Adrenal gland (tissue), 12 donors: ENCODE measurements around the gene TEDC2. TPM values are rescaled to one million over a fixed set of nuclear protein-coding genes. Genes with fewer than 3 reads are reported as not detected.

Source experiments
- DNase-seq, 7 donors: peaks; one replicate each; pipeline ENCODE4 v3.0.0-alpha.2; 2019 to 2020
- H3K27ac ChIP-seq, 5 donors: fragments of 200-600 bp; sonication (generic) in 4 of 5; 1 replicate in 3 of 5; 2 replicates in 2 of 5; pipeline versions ENCODE4 v1.5.1 to v1.8.0; 2016 to 2020; ENCODE audit warnings: mild to moderate bottlenecking in 1 of 5
- H3K27me3 ChIP-seq: fragments of 200-600 bp; 2 replicates; pipeline ENCODE4 v1.8.0; 2021
- H3K36me3 ChIP-seq, 2 donors: fragments of 200-600 bp; replicated peaks in 1 of 2; 1 replicate in 1 of 2; 2 replicates in 1 of 2; pipeline versions ENCODE4 v1.5.1 to v1.8.0; 2018 to 2022
- H3K4me1 ChIP-seq, 2 donors: fragments of 200-600 bp; replicated peaks in 1 of 2; 1 replicate in 1 of 2; 2 replicates in 1 of 2; pipeline versions ENCODE4 v1.5.1 to v1.8.0; 2018 to 2021
- H3K4me3 ChIP-seq, 4 donors: fragments of 200-600 bp; sonication (generic) in 3 of 4; one replicate each; pipeline ENCODE4 v1.5.1; 2016 to 2018
- H3K9me3 ChIP-seq, 3 donors: fragments of 200-600 bp; sonication (generic) in 1 of 3; replicated peaks in 1 of 3; 1 replicate in 2 of 3; 2 replicates in 1 of 3; pipeline versions ENCODE4 v1.5.1 to v1.8.0; 2016 to 2021
- CTCF ChIP-seq, 6 experiments: fragments of 450-650 bp in 4 of 6; fragments of 200-600 bp in 2 of 6; sonication (generic) in 1 of 6; IDR thresholded peaks; 1 replicate in 5 of 6; 2 replicates in 1 of 6; pipeline versions ENCODE4 v1.5.1 to v1.8.0; 2016 to 2021; ENCODE audit warnings: antibody characterized with exemption in 6 of 6, mild to moderate bottlenecking in 2 of 6, moderate library complexity in 1 of 6
- POLR2A ChIP-seq, 2 donors: fragments of 450-650 bp; IDR thresholded peaks; one replicate each; pipeline ENCODE4 v1.6.1; 2017; ENCODE audit warnings: antibody characterized with exemption in 2 of 2, mild to moderate bottlenecking in 2 of 2, moderate library complexity in 1 of 2
- WGBS, 4 donors: extraction: QIAGEN DNeasy Blood & Tissue Kit in 2 of 4; methylation state at CpG; one replicate each; pipeline versions ENCODE4 v1.1.5 to v1.1.7; 2013 to 2017; 5-methylcytosine and 5-hydroxymethylcytosine counted together
- intact Hi-C, 2 donors: fragments of 100-400 bp; cut with DNase I; formaldehyde crosslinking; loops; one replicate each; pipeline versions ENCODE4 v1.14.1 to v1.15.0; 2022 to 2023
- polyA plus RNA-seq, 3 donors: library from polyadenylated mRNA; stranded (reverse); fragments of 200-250 nt in 2 of 3; fragments of 350-450 nt in 1 of 3; fragmentation: Illumina TruSeq in 1 of 3; extraction: RNeasy Lipid Tissue Mini Kit (QIAGEN cat#74804) in 1 of 3; gene quantifications; one replicate each; pipeline ENCODE4 v1.2.3, GENCODE V29; 2013 to 2014
- total RNA-seq, 9 donors: library from RNA; depleted of rRNA in 4 of 9; stranded (reverse); fragments of >200 nt in 4 of 9; fragments of 120-200 nt in 1 of 9; fragmentation: NEBNext Ultra II Directional in 1 of 9; extraction: Animal tissue kit (Norgen Biotek cat#: 25700) in 1 of 9; gene quantifications; one replicate each; pipeline versions ENCODE4 v1.1.0 to v1.2.4, GENCODE V29; 2013 to 2023
- donor health status: healthy with polysubstance abuse.
- donor health status: Bipolar disorder and iron deficiency.
- donor health status: DM: yes; HTN: yes; CAD: no.
- donor health status: DM: no; HTN: no; CAD: no.
- donor health status: DM: no; HTN: no; CAD: no.
- donor health status: DM: yes; HTN: yes; CAD: no.

TEDC2 gene
- total and polyA plus RNA-seq, 12 donors: 0.33 to 8.6 (median 1.6) TPM

- Histone ChIP-seq H3K4me1 (peaks cover 25 to 41% of the 10 kb centered on the region in 2 donors), H3K27me3 (peaks cover 17% of the 10 kb centered on the region), H3K4me3 (peak overlapping the region in 1 of 4 donors; percentile 71), H3K9me3 (no peaks in the 10 kb centered on the region), H3K36me3 (no peaks in the 10 kb centered on the region), H3K27ac (peak overlapping the region in 2 of 5 donors; percentile 44 to 70)
- peak in 1 of 7 donors; percentile 24 for DNase-seq
- WGBS, 4 donors: 0 to 7% (median 2%) methylated on average over 1 to 38 of the region's 38 CpGs
- intact Hi-C loops: no loop called here
- TF ChIP-seq POLR2A (IDR thresholded peaks at IDR 0.05) (no peak), CTCF (IDR thresholded peaks at IDR 0.05) (no peak)
These were observed 8.4 kb downstream of the TEDC2 start for GRCh38 chr16:2468233-2468724.

GRCh38 chr16:2468725-2469398 lies 9.0 kb downstream of the TEDC2 start:
- DNase-seq: peak in 5 of 7 donors; percentile 52 to 71 (median 61)
- no peaks in the 10 kb centered on the region for H3K36me3 ChIP-seq
- 19 to 31% (median 25%) methylated on average over 3 to 14 of the region's 14 CpGs for WGBS, 4 donors
- no peak overlapping the region for H3K4me3 ChIP-seq
- TF ChIP-seq POLR2A (IDR thresholded peaks at IDR 0.05) (peak in 1 of 2 donors; percentile 13), CTCF (IDR thresholded peaks at IDR 0.05) (no peak)
- intact Hi-C loops: no loop called here
- H3K27ac ChIP-seq: peak overlapping the region in 1 of 5 donors; percentile 54
- H3K27me3 ChIP-seq: peaks cover 17% of the 10 kb centered on the region
- peaks cover 25 to 45% of the 10 kb centered on the region in 2 donors for H3K4me1 ChIP-seq
- H3K9me3 ChIP-seq: no peaks in the 10 kb centered on the region

- TF ChIP-seq CTCF (IDR thresholded peaks at IDR 0.05) (no peak), POLR2A (IDR thresholded peaks at IDR 0.05) (no peak)
- H3K27ac ChIP-seq: peak overlapping the region in 1 of 5 donors; percentile 54
- no peaks in the 10 kb centered on the region for H3K9me3 ChIP-seq
- H3K4me3 ChIP-seq: no peak overlapping the region
- intact Hi-C loops: no loop called here
- peaks cover 17% of the 10 kb centered on the region for H3K27me3 ChIP-seq
- peaks cover 32 to 52% of the 10 kb centered on the region in 2 donors for H3K4me1 ChIP-seq
- H3K36me3 ChIP-seq: no peaks in the 10 kb centered on the region
- no peak for DNase-seq
- 50 to 54% (median 51%) methylated on average over 10 to 16 of the region's 16 CpGs for WGBS, 4 donors
These were observed 9.7 kb downstream of the TEDC2 start for GRCh38 chr16:2469399-2470233.

GRCh38 chr16:2470234-2470601 lies 10.3 kb downstream of the TEDC2 start:
- DNase-seq: no peak
- H3K4me3 ChIP-seq: no peak overlapping the region
- peaks cover 17% of the 10 kb centered on the region for H3K27me3 ChIP-seq
- 74 to 85% (median 83%) methylated on average over 5 to 7 of the region's 7 CpGs for WGBS, 4 donors
- H3K9me3 ChIP-seq: no peaks in the 10 kb centered on the region
- H3K4me1 ChIP-seq: peaks cover 32 to 53% of the 10 kb centered on the region in 2 donors
- intact Hi-C loops: no loop called here
- peak overlapping the region in 1 of 5 donors; percentile 8 for H3K27ac ChIP-seq
- TF ChIP-seq CTCF (IDR thresholded peaks at IDR 0.05) (no peak), POLR2A (IDR thresholded peaks at IDR 0.05) (no peak)
- H3K36me3 ChIP-seq: no peaks in the 10 kb centered on the region
